M059J (cell line): ENCODE data around the gene RNF114. TPM values are rescaled to one million over a fixed set of nuclear protein-coding genes. Genes with fewer than 3 reads are reported as not detected.
A peak's percentile ranks its signal among the peaks of the same experiment; 100 is the strongest.
"Not testable (repeated sequence)": the region's sequence is repeated elsewhere in the genome, so short reads cannot be mapped to it uniquely, and the experiment has no call there.

Experiments used
- DNase-seq: peaks from one replicate; pipeline ENCODE4 v3.0.0-alpha.2; 2012; ENCODE audit warnings: low read depth
- total RNA-seq: library from RNA; depleted of rRNA; stranded (reverse); fragments of >200 nt; shearing (Covaris generic); gene quantifications from 2 replicates; pipeline ENCODE4 v1.2.3, GENCODE V29; 2014

The RNF114 gene
- total RNA-seq, 1 experiment from 2014 or later, result 527 TPM

DNA sequence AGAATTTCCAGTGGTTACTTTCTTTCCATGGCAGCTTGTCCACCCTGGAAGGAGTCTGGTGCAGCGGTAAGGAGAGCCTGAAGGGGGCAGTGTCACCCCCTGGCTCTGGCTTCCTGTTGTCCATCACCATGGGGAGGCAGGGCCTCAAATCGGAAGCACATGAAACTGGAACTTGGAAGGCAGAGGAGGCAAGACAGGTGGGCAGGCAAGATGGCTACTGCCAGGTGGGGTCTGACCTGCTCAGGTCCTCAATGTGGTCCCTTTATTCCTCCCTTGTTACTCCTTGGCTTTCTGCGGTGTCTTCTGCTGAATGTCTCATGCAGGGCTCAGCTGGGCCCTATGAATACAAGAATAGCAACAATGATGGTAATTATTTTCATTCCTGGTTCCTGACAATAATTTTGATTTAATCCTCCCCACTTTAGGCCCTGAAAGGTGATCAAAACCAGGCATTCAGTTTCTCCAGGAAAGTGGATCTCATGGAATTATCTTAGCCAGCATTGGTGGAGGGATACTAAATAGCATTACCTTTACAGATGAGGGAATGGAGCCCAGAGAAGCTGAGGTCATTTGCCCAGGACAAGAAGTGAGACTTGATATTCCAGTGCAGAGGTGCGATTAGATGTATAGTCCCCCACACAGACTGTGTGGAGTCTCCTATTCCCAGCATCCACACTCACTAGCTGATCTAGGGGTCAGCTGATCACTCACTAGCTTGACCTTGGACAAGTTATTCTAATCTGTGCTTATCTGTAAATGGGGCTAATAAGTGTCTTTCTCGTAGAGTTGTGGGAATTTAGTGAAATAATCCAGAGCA is 29.0 kb downstream of the RNF114 start:
- DNase-seq, result peak; percentile 51

DNA sequence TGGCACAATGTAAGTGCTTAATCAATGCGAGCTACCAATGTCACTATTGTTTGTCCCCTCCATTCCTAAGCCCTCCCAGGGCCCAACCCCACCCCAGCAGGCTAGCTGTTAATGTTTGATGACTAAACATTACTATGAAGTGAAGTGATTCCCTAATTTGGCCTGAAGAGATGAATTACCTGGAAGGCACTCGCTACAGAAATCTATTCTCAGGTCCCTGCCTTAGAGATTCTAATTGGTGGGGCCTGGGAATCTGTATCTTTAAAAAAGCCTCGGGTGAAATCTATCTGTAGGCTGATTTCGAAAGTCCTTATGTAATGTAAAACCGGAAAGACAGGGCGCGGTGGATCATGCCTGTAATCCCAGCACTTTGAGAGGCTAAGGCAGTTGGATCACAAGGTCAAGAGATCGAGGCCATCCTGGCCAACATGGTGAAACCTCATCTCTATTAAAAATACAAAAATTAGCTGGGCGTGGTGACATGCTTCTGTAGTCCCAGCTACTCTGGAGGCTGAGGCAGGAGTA is 29.6 kb downstream of the RNF114 start:
- DNase-seq, result no peak

DNA sequence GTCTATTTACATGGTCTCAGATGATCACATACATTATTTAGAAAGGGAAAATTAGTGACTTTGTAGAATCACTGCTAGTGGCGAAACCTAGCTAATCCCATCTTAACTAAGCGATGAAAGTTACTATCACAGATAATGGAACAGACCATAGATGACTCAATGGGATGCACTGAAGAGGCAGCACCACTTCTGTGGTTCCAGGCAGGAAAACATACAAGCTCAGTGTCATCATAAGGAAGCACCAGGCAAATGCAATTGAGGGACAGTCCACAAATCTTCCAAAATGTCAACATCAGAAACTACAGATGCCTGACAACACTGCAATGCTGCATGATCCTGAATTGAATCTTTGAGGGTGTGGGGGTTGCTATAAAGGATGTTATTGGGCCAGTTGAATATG is 30.7 kb downstream of the RNF114 start:
- no peak for DNase-seq

DNA sequence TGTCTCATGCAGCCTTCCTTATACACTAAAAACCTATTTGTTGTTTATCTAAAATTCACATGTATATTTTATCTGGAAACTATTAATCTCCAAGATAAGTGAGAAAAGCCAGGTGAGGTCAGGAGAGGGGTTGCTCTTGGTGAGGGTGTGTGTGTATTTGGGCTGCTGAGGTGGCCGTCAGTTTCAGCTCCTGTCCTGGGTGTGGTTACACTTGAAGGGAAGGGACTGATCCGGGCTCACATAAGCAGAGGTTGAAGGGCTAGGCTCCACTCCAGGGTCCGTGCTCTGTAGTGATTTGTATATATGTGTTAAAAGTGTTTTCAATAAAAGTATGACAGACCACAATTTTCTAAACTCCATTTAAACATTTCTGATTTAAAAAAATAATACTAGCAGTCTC is 33.0 kb downstream of the RNF114 start:
- no peak for DNase-seq

DNA sequence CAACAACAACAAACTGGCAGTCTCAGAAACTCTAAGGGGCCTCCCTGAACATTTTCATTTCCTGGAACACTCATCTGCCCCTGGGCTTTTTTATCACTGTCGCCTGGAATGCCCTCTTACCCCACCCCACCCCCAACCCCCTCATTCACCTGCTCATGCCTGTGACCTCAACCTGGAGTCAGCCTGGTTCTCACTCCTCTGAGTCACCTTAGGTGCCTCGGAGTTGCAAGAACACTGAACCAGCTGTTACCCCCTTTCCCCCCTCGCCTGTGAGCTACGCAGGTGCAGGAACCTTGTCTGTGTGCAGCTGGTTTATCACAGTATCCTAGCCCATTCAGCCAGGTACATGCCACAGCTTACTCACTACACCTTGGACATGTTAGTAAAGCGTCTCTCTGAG is 33.7 kb downstream of the RNF114 start:
- DNase-seq, result no peak

DNA sequence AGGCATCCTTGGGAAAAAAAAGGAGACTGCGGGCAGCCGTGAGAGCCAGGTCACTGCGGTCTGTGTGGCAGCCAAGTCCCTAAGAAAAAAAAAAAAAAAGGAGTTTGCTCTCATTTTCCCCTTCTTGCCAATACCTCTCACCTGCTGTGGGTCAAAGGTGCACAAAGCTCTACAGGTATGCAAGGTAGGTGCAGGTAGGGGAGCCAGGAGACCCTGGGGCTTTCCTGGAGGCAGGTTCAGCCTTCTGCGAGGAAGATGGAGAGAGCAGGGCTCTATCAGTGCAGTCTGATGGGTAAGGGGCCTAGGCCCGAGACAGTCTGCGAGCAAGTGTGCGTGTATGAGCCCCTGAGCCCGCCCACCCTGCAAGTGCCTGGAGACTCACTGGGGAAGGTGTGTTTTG is 34.3 kb downstream of the RNF114 start:
- no peak for DNase-seq

DNA sequence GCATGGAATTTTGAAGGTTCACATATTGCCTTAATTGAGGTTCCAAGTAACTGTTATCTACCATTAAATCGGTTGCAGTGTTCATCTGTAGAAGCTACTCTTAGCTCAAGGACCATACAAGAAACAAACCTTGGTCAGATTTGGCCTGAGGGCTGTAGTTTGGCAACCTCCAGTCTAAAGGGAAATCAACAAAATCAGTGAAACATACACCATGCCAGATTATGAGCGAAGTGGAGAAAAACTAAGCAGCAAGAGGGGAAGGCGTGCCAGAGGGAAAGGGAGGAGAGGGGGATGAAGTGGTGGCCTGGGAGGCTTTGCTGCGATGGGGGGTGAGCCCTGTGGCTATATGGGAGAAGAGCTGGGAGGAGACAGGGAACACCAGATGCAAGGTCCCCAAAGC is 37.8 kb downstream of the RNF114 start:
- DNase-seq, result no peak

DNA sequence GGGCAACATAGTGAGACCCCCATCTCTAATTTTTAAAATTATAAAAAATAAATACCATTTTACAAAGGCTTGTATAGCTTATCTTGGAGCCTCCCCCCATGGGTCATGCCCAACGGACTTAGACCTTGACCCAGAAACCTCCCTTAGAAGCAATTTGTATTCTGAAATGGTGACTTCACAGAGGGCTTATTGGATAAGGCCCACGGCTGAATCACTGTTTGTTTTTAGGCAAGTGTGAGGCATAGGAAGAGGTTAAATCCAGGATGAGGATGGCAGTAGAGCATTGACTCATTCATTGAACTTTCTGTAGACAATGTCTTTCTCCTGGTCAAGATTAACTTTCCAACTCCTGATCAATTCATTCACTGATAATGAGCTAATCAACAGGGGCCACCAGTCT is 40.3 kb downstream of the RNF114 start:
- peak; percentile 62 for DNase-seq

DNA sequence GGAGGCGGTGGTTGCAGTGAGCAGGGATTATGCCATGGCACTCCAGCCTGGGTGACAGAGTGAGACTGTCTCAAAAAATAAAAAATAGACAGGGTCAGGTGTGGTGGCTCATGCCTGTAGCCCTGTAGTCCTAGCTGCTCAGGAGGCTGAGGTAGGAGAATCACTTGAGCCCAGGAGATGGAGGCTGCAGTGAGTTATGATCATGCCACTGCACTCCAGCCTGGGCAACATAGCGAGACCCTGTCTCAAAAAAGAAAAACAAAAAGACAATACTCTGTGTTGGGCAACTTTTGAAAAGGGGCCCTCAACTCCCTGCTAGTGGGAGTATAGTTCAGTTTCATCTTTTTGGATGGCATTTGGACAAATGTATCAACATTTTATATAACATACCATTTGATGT is 41.5 kb downstream of the RNF114 start:
- not testable (repeated sequence) for DNase-seq

DNA sequence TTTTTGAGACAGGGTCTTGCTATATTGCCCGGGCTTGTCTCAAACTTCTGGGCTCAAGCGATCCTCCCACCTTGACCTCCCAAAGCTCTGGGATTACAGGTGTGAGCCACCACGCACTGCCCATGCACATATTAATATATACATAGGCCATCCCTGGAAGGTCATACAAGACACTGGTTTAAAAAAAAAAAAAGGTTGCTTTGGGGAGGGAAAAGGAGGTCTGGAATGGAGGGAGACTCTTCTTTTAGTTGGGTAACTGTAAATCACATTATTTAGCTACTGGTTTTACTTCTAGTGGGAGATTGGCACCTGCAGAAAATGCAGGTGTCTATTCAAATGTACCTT is 42.5 kb downstream of the RNF114 start:
- no peak for DNase-seq

DNA sequence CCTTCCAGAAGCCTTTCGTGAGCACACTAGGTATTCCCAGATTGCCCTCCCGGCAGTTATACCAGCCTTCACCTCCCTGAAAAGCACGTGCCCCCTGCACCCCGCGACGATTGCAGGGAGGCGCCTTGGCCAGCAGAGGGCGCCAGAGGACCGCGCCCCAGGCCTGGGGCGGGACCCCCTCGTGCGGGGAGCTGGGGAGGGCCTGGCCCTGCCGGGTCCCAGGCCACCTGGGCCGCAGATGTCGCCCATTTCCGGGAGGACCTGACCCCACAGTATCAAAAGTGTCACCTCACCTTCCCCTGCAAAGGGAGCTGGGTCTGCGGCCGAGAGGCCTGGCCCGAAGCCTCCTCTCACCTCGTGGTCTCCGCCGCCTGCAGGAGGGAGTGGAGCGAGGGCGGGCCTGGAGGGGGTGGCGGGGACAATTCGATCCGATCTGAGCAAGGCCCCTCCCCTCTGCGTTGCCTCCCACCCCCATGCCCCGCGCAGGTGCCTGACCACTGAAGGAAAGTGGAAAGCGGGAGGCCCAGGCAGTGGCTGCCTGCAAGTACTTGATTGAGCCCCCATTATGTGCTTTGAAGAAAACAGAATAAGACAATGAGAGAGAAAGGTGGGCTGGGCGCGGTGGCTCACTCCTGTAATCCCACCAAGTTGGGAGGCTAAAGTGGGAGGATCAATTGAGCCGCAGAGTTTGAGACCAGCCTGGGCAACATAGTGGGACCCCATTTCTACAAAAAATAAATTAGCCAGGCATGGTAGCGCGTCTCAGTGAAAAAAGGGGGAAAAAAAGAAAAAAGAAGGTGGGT is 43.0 kb downstream of the RNF114 start:
- DNase-seq, result peak; percentile 43

DNA sequence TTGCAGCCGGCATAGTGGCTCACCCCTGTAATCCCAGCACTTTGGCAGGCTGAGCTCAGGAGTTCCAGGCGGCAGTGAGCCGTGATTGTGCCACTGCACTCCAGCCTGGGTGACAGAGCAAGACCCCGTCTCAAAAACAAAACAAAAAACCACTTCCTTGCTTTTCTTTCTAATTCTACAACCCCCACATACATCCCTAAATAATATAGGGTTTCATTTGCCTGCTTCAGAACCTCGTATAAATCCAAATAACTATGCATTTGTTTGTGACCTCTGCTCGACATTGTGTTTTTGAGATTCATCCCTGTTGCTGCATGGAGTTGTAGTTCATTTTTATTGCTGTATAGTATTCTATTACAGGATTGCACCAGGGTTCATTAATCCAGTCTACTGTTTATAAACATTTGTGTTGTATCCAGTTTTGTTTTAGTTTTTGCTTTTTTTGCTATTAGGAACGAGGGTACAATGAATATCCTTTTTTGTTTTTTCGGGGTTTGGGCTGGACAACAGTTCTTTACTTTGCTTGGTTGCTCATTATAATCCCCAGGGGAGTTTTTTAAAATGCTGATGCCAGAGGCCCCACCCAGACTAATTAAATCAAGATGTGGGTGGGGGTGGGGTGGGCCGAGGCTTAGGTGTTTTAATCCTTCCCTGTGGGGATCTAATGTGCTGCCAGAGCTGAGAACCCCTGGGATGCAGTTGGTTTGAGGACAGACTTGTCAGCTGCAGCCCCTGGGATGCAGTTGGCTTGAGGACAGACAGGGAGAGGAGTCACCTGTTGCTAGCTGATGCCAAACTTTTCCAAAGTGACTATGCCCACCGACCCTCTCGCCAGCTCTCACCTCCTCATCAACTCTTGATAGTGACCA is 44.2 kb downstream of the RNF114 start:
- no peak for DNase-seq

DNA sequence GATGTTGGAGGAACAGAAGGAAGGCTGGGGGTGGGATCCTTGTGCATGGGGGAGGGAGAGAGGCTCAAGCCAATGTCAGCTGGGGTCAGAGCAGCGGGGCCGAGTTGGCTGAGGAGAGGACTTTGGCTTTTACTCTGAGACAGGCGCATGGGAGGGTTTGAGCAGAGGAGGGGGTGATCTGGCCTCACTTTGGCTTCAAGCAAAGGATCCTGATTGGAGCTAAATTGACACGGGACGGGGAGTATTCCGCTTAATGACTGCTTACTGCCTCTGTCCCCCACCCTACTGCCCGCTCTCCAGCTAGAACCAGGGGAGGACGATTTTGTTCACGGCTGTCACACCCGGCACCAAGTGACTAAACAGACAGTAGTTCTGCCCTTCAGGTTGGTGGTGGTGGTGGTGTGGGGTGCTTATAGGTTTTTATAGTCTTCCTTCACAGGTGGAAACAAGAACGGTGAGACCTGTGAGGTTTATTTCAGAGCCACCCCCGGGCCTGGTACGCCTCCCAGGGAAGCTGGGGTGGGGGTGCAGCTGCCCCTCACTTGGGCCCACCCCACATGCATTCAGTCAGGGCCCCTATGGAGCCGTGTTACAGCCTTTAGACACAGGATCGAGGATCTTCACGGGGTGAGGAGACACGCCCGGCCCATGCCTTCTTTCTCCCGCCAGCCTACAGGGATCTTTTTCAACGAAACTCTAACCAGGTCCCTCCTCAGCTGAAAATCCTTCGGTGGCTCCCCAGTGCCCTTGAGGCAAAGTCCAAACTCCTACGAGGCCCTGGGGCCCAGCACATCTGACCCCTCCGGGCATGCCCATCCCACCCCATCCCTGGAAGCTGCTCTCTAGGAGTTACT is 45.2 kb downstream of the RNF114 start:
- no peak for DNase-seq

DNA sequence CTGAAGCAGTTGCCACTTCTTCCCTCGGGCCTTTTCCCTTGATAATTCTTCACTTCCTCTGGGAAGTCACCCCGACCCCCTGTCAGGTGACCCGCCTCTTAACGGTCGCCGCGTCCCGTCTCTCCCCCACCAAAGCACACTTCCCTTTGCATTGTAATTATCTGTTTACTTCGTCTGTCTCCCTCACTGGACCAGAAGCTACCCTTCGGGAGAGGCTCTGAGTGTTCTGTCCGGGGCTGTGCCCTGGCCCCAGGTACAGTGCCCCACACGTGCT is 45.8 kb downstream of the RNF114 start:
- DNase-seq, result no peak

DNA sequence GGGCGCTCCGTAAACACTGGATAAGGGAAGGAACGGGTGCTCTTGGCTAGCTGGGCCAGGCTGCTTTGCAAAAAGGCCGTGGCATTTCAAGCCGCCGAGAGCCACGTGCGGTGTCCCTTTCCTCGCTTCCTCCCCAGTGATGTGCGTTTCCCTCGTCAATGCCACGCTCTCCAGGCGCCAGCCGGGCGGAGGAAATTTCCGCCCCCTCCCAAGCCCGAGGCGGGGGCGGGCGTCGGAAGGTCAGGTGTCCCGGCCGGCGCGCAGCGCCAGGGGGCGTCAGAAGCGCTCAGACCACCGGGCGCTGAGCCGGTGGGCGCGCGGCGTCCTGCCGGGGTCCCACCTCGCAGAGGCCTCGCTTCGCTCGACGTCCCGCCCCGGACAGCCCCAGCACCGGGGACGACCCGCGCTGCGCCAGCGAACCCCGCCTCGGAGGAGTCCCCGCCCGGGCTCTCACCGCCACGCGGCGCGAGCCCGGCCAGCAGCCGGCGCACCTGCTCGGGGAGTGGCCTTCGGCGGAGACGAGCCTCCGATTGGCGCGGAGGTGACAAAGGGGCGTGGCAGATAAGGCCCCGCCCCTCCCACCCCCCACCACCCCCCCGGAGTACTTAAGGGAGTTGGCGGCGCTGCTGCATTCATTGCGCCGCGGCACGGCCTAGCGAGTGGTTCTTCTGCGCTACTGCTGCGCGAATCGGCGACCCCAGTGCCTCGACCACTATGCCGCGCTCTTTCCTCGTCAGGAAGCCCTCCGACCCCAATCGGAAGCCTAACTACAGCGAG is 46.3 kb downstream of the RNF114 start, which contains the start of gene SNAI1:
SNAI1 (plus strand) TSS at position 635 of the 777 bp plus-strand sequence; CDS start at position 715, 80 bp downstream.
- DNase-seq, result peak; percentile 83

DNA sequence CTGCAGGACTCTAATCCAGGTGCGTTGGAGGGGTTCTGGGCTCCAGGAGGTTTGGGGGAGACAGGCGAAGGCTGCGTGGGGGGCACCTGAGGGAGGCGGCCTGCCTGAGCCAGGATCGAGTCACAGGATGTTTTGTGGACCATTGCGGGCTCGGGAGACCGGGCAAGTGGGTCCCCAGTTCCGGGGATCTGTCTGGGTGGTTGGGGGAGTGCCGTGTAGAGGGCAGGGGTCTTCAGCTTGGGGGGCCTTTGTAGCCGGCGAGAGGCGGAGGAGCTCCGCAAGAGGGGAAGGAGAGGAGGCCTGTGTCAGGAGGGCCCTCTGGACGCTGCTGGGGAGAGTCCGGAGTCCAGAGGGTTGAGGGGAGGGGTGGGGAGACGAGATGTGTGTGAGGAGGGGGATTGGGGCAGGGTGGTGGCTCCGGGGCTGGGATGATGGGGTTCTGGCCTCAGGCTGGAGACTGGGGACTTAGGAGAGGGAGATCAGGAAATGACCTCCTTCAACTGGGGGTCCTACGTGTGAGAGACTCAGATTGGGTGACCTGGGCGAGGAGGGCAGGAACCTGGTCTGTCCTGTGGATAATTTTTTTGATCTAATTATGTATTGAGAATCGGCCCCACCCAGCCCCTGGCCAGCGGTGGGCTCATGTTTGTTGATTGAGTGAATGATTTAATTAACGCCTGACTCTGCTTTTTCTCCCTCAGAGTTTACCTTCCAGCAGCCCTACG is 47.1 kb downstream of the RNF114 start:
- no peak for DNase-seq

DNA sequence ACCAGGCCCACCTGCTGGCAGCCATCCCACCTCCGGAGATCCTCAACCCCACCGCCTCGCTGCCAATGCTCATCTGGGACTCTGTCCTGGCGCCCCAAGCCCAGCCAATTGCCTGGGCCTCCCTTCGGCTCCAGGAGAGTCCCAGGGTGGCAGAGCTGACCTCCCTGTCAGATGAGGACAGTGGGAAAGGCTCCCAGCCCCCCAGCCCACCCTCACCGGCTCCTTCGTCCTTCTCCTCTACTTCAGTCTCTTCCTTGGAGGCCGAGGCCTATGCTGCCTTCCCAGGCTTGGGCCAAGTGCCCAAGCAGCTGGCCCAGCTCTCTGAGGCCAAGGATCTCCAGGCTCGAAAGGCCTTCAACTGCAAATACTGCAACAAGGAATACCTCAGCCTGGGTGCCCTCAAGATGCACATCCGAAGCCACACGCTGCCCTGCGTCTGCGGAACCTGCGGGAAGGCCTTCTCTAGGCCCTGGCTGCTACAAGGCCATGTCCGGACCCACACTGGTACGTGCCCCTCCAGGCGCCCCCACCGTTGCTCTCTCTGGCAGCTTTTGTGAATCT is 47.7 kb downstream of the RNF114 start:
- peak; percentile 49 for DNase-seq

DNA sequence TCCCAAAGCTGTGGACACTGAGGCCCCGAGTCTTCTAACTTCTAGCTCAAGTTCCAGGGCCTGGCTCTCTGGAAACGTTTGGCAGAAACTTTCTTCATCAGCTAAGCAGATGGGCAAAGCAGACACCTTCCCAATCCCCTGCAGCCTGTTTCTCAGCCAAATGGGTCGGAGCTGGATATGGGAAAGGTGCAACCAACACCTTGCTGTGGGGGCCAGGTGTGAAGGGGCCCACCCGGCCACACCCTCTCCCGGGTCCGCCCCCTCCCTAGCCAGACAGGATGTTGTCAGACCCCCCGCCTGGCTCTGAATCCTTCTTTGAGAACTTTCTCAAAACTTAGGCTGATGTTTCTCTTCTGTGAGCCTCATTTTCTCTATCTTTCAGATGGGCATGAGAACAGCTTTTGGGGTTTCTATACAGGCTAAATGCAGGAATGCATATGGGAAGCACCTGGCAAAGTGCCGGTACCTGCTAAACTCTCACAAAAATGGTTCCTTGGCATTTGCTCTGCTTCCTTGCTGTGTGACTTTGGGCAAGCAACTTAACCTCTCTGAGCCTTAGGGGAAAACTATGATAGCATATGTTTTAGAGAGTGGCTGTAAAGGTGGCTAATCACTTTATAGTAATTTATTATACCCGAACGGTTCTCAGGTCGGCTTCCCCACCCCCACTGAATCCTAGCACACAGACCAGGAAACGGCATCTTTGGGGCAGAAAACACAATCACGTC is 48.4 kb downstream of the RNF114 start:
- DNase-seq, result no peak

DNA sequence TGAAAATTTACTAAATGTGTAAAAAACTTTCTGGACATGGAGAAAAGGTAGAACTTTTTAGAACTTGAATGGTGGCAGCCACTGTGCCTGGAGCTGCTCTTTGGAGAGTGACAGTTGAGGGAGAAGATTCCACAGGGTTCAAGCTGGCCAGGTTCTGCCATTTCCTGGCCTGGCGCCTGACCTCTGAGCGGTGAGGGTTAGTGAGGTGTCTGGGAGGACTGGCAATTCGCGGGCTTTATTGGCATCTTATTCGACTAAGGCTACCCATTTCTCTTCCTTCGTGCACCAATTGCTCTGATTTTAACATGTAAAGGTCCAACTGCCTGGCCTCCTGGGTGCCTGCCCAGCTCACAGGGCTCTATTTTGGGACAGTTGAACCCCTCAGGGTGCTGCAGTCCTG is 49.0 kb downstream of the RNF114 start:
- peak; percentile 63 for DNase-seq
